Measurements from ENCODE around the gene KIAA0513. TPM values are rescaled to one million over a fixed set of nuclear protein-coding genes. Genes with fewer than 3 reads are reported as not detected.
"Not testable (repeated sequence)": the region's sequence is repeated elsewhere in the genome, so short reads cannot be mapped to it uniquely, and the experiment has no call there.

The KIAA0513 gene
- total and polyA plus RNA-seq, 2 donors, result 3.4 to 5.2 TPM

DNA sequence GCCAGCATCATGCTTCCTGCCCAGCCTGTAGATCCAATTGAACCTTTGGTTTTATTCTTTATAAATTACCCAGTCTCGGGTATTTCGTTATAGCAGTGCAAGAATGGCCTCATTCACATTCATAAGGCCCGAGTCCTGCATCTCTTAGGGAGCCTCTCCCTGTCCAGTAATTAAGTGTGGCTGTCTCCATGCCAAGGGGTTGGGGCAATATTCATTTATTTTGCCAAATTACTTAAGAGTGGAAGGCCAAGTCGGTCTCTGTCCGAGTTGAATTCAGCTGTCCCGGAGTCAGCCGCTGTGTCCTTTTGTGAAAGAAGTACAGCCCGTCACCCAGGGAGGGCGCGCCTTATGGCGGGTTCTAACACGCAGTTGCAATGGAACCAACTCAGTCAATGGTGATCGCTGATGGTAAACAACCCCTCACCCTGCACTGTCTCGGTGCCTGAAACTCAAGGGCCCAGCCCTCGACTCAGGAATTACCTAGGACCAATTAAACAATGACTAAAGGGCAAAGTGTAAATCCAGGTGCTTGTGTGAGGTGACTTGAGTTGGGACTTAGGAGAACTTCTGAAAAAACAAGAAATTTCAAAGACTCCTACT, 22.2 kb downstream of the KIAA0513 start:
- no peak for DNase-seq (ENCODE audit: low read depth in 6 of 9, low spot score in 9 of 9)
- peaks cover 0 to 14% of the 10 kb centered on the region in 2 donors for H3K4me1 ChIP-seq (ENCODE audit: control insufficient read depth in 2 of 2, insufficient read depth in 2 of 2, low read length in 2 of 2)
- 88% methylated on average over 15 of the region's 15 CpGs for WGBS

DNA sequence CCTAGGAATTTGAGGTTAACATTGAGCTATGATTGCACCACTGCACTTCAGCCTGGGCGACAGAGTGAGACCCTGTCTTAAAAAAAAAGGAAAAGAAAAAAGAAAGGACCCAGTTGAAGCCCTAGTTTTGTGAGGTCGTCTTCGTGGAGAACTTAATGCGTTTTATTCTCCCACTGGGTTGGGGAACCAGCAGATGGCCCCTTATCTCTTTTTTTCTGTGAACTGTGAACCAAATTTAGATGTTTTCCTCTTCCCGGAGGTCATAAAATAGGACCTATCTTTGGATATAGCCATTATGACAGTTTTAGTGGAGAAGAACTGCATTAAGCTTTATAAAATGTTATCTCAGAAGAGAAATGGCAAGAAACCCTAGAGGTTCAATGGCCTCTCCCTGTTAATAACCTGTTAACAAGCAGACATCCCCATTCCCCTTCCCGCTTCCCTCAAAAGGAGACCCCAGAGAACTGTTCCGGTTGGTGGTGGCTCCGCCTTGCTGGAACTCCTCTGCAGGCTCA, 23.5 kb downstream of the KIAA0513 start:
- DNase-seq (ENCODE audit: low read depth in 6 of 9, low spot score in 9 of 9), result no peak
- 88% methylated on average over 8 of the region's 8 CpGs for WGBS
- Histone ChIP-seq H3K27me3 (ENCODE audit: control insufficient read depth in 2 of 2, insufficient read depth in 1 of 2, low read length in 1 of 2) (no peaks in the 10 kb centered on the region), H3K27ac (ENCODE audit: low read depth in 1 of 2, low read length in 1 of 2) (no peak overlapping the region), H3K9me3 (ENCODE audit: control insufficient read depth in 2 of 2, insufficient read depth in 1 of 2, low read length in 1 of 2) (no peaks in the 10 kb centered on the region), H3K4me3 (ENCODE audit: low read length in 2 of 2) (no peak overlapping the region), H3K36me3 (ENCODE audit: control insufficient read depth in 2 of 2, insufficient read depth in 2 of 2, low read length in 1 of 2) (no peaks in the 10 kb centered on the region), H3K4me1 (ENCODE audit: control insufficient read depth in 2 of 2, insufficient read depth in 2 of 2, low read length in 2 of 2) (peaks cover 4 to 26% of the 10 kb centered on the region in 2 donors)

More for the DNA sequence above, 22.2 kb downstream of the KIAA0513 start:
- Histone ChIP-seq H3K4me3 (ENCODE audit: low read length in 2 of 2) (no peak overlapping the region), H3K27me3 (ENCODE audit: control insufficient read depth in 2 of 2, insufficient read depth in 1 of 2, low read length in 1 of 2) (no peaks in the 10 kb centered on the region), H3K36me3 (ENCODE audit: control insufficient read depth in 2 of 2, insufficient read depth in 2 of 2, low read length in 1 of 2) (no peaks in the 10 kb centered on the region), H3K27ac (ENCODE audit: low read depth in 1 of 2, low read length in 1 of 2) (no peak overlapping the region), H3K9me3 (ENCODE audit: control insufficient read depth in 2 of 2, insufficient read depth in 1 of 2, low read length in 1 of 2) (no peaks in the 10 kb centered on the region)

- DNase-seq (ENCODE audit: low read depth in 6 of 9, low spot score in 9 of 9), result no peak
- 96% methylated on average over 8 of the region's 8 CpGs for WGBS
- no peaks in the 10 kb centered on the region for H3K36me3 ChIP-seq (ENCODE audit: control insufficient read depth in 2 of 2, insufficient read depth in 2 of 2, low read length in 1 of 2)
- no peaks in the 10 kb centered on the region for H3K9me3 ChIP-seq (ENCODE audit: control insufficient read depth in 2 of 2, insufficient read depth in 1 of 2, low read length in 1 of 2)
- H3K4me3 ChIP-seq (ENCODE audit: low read length in 2 of 2), result no peak overlapping the region
- H3K27ac ChIP-seq (ENCODE audit: low read depth in 1 of 2, low read length in 1 of 2), result no peak overlapping the region
- H3K4me1 ChIP-seq (ENCODE audit: control insufficient read depth in 2 of 2, insufficient read depth in 2 of 2, low read length in 2 of 2), result peaks cover 7 to 31% of the 10 kb centered on the region in 2 donors
- H3K27me3 ChIP-seq (ENCODE audit: control insufficient read depth in 2 of 2, insufficient read depth in 1 of 2, low read length in 1 of 2), result no peaks in the 10 kb centered on the region
Measured at GRCh38 chr16:85051683-85052082, 24.1 kb downstream of the KIAA0513 start.

- 95% methylated on average over 10 of the region's 10 CpGs for WGBS
Measured at GRCh38 chr16:85052536-85052935, 24.9 kb downstream of the KIAA0513 start.

GRCh38 chr16:85054321-85054720, 26.7 kb downstream of the KIAA0513 start:
- 99% methylated on average over 3 of the region's 3 CpGs for WGBS
- H3K27me3 ChIP-seq (ENCODE audit: control insufficient read depth in 2 of 2, insufficient read depth in 1 of 2, low read length in 1 of 2); H3K4me3 ChIP-seq (ENCODE audit: low read length in 2 of 2); H3K27ac ChIP-seq (ENCODE audit: low read depth in 1 of 2, low read length in 1 of 2); DNase-seq (ENCODE audit: low read depth in 6 of 9, low spot score in 9 of 9); H3K9me3 ChIP-seq (ENCODE audit: control insufficient read depth in 2 of 2, insufficient read depth in 1 of 2, low read length in 1 of 2); H3K36me3 ChIP-seq (ENCODE audit: control insufficient read depth in 2 of 2, insufficient read depth in 2 of 2, low read length in 1 of 2): not testable (repeated sequence)
- peaks cover 7 to 33% of the 10 kb centered on the region in 2 donors for H3K4me1 ChIP-seq (ENCODE audit: control insufficient read depth in 2 of 2, insufficient read depth in 2 of 2, low read length in 2 of 2)

More at GRCh38 chr16:85052536-85052935, 24.9 kb downstream of the KIAA0513 start:
- Histone ChIP-seq H3K9me3 (ENCODE audit: control insufficient read depth in 2 of 2, insufficient read depth in 1 of 2, low read length in 1 of 2) (no peaks in the 10 kb centered on the region), H3K27ac (ENCODE audit: low read depth in 1 of 2, low read length in 1 of 2) (no peak overlapping the region), H3K27me3 (ENCODE audit: control insufficient read depth in 2 of 2, insufficient read depth in 1 of 2, low read length in 1 of 2) (no peaks in the 10 kb centered on the region), H3K4me3 (ENCODE audit: low read length in 2 of 2) (no peak overlapping the region), H3K36me3 (ENCODE audit: control insufficient read depth in 2 of 2, insufficient read depth in 2 of 2, low read length in 1 of 2) (no peaks in the 10 kb centered on the region), H3K4me1 (ENCODE audit: control insufficient read depth in 2 of 2, insufficient read depth in 2 of 2, low read length in 2 of 2) (peaks cover 7 to 32% of the 10 kb centered on the region in 2 donors)
- no peak for DNase-seq (ENCODE audit: low read depth in 6 of 9, low spot score in 9 of 9)

DNA sequence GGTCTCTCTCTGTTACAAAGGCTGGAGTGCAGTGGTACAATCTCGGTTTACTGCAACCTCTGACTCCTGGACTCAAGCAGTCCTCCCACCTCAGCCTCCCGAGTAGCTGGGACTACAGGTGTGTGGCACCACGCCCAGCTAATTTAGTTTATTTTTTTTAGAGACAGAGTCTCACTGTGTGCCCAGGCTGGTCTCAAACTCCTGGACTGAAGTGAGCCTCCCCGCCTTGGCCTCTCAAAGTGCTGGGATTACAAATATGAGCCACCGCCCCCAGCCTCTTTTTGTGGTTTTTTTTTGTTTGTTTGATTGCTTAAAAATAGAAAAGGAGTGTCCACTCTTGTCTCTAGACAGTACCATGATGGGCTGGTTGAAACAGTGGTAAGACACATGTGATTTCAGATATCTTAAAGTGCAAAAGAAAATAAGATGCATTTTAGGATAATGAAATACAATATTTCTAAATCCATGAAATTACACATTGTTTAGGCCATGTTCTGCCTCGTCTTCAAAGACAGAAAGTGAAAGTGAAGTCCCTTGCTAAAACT, 27.4 kb downstream of the KIAA0513 start:
- Histone ChIP-seq H3K4me1 (ENCODE audit: control insufficient read depth in 2 of 2, insufficient read depth in 2 of 2, low read length in 2 of 2) (peaks cover 7 to 33% of the 10 kb centered on the region in 2 donors), H3K4me3 (ENCODE audit: low read length in 2 of 2) (no peak overlapping the region), H3K36me3 (ENCODE audit: control insufficient read depth in 2 of 2, insufficient read depth in 2 of 2, low read length in 1 of 2) (no peaks in the 10 kb centered on the region), H3K9me3 (ENCODE audit: control insufficient read depth in 2 of 2, insufficient read depth in 1 of 2, low read length in 1 of 2) (no peaks in the 10 kb centered on the region), H3K27ac (ENCODE audit: low read depth in 1 of 2, low read length in 1 of 2) (peak overlapping the region; percentile 89 to 93), H3K27me3 (ENCODE audit: control insufficient read depth in 2 of 2, insufficient read depth in 1 of 2, low read length in 1 of 2) (no peaks in the 10 kb centered on the region)
- no peak for DNase-seq (ENCODE audit: low read depth in 6 of 9, low spot score in 9 of 9)
- WGBS, result 64% methylated on average over 6 of the region's 6 CpGs

- Histone ChIP-seq H3K36me3 (ENCODE audit: control insufficient read depth in 2 of 2, insufficient read depth in 2 of 2, low read length in 1 of 2) (no peaks in the 10 kb centered on the region), H3K4me1 (ENCODE audit: control insufficient read depth in 2 of 2, insufficient read depth in 2 of 2, low read length in 2 of 2) (peaks cover 7 to 35% of the 10 kb centered on the region in 2 donors), H3K27ac (ENCODE audit: low read depth in 1 of 2, low read length in 1 of 2) (peak overlapping the region; percentile 89 to 93), H3K4me3 (ENCODE audit: low read length in 2 of 2) (peak overlapping the region in 1 of 2 donors; percentile 15), H3K9me3 (ENCODE audit: control insufficient read depth in 2 of 2, insufficient read depth in 1 of 2, low read length in 1 of 2) (no peaks in the 10 kb centered on the region), H3K27me3 (ENCODE audit: control insufficient read depth in 2 of 2, insufficient read depth in 1 of 2, low read length in 1 of 2) (no peaks in the 10 kb centered on the region)
- DNase-seq (ENCODE audit: low read depth in 6 of 9, low spot score in 9 of 9), result peak; percentile 38 to 88 (median 68)
- 19% methylated on average over 14 of the region's 14 CpGs for WGBS
Measured at GRCh38 chr16:85055493-85056210, 28.1 kb downstream of the KIAA0513 start.

- peak overlapping the region; percentile 89 to 93 for H3K27ac ChIP-seq (ENCODE audit: low read depth in 1 of 2, low read length in 1 of 2)
- H3K27me3 ChIP-seq (ENCODE audit: control insufficient read depth in 2 of 2, insufficient read depth in 1 of 2, low read length in 1 of 2), result no peaks in the 10 kb centered on the region
- 77% methylated on average over 16 of the region's 16 CpGs for WGBS
- no peaks in the 10 kb centered on the region for H3K9me3 ChIP-seq (ENCODE audit: control insufficient read depth in 2 of 2, insufficient read depth in 1 of 2, low read length in 1 of 2)
- H3K4me1 ChIP-seq (ENCODE audit: control insufficient read depth in 2 of 2, insufficient read depth in 2 of 2, low read length in 2 of 2), result peaks cover 7 to 38% of the 10 kb centered on the region in 2 donors
- no peaks in the 10 kb centered on the region for H3K36me3 ChIP-seq (ENCODE audit: control insufficient read depth in 2 of 2, insufficient read depth in 2 of 2, low read length in 1 of 2)
- no peak overlapping the region for H3K4me3 ChIP-seq (ENCODE audit: low read length in 2 of 2)
- DNase-seq (ENCODE audit: low read depth in 6 of 9, low spot score in 9 of 9), result peak in 1 of 9 donors; percentile 32
Measured at GRCh38 chr16:85056211-85056748, 28.7 kb downstream of the KIAA0513 start.
